ENCODE measurements around the gene NEB. TPM values are rescaled to one million over a fixed set of nuclear protein-coding genes. Genes with fewer than 3 reads are reported as not detected.

NEB gene
- total RNA-seq, 1 donor from 2014 or later: 5.0 TPM

- no peak overlapping the region for H3K4me3 Mint-ChIP-seq
- peaks cover 3% of the 10 kb centered on the region for H3K36me3 Mint-ChIP-seq
- peaks cover 4% of the 10 kb centered on the region for H3K27me3 Mint-ChIP-seq
- TF ChIP-seq CTCF (conservative IDR thresholded peaks at IDR 0.05): no peak
- H3K27ac Mint-ChIP-seq: no peak overlapping the region
- no peak for DNase-seq (ENCODE audit: extremely low spot score, unreplicated experiment)
- peaks cover 7% of the 10 kb centered on the region for H3K4me1 Mint-ChIP-seq (ENCODE audit: unreplicated experiment)
- no peaks in the 10 kb centered on the region for H3K9me3 Mint-ChIP-seq
These were observed 178.2 kb downstream of the NEB start for GRCh38 chr2:151556121-151556520.

GRCh38 chr2:151552287-151552686 lies 182.0 kb downstream of the NEB start:
- peaks cover 3% of the 10 kb centered on the region for H3K36me3 Mint-ChIP-seq
- DNase-seq (ENCODE audit: extremely low spot score, unreplicated experiment): no peak
- H3K4me1 Mint-ChIP-seq (ENCODE audit: unreplicated experiment): peaks cover 7% of the 10 kb centered on the region

DNA sequence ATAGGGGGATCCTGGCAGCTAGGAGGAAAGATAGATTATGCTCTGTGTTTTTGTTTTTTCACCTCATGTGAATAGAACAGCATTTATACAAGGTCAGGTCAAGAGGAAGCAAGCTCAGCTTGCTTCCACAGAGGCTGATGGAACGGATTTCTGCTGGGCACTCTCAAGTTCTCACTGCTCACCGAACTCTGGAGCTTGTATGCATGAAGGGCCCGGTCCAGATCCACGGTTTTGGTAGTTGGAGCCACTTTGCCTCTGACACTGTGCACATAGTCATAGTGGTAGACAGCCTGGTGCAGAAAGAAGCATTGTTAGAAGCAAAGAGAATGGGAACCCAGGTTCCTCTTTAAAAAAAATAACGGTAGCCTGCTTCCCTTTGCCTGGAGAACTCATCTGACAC lies 182.7 kb downstream of the NEB start:
- TF ChIP-seq CTCF (conservative IDR thresholded peaks at IDR 0.05): no peak
- H3K9me3 Mint-ChIP-seq: no peaks in the 10 kb centered on the region
- peaks cover under 1% of the 10 kb centered on the region for H3K27me3 Mint-ChIP-seq
- H3K4me3 Mint-ChIP-seq: no peak overlapping the region
- peaks cover 7% of the 10 kb centered on the region for H3K4me1 Mint-ChIP-seq (ENCODE audit: unreplicated experiment)
- H3K36me3 Mint-ChIP-seq: peaks cover 6% of the 10 kb centered on the region
- H3K27ac Mint-ChIP-seq: no peak overlapping the region
- no peak for DNase-seq (ENCODE audit: extremely low spot score, unreplicated experiment)

More at GRCh38 chr2:151552287-151552686, 182.0 kb downstream of the NEB start:
- Mint-ChIP-seq H3K27me3 (peaks cover 4% of the 10 kb centered on the region), H3K9me3 (no peaks in the 10 kb centered on the region), H3K4me3 (no peak overlapping the region), H3K27ac (no peak overlapping the region)
- no peak for TF ChIP-seq CTCF (conservative IDR thresholded peaks at IDR 0.05)

GRCh38 chr2:151549191-151549590 lies 185.1 kb downstream of the NEB start:
- no peak for TF ChIP-seq CTCF (conservative IDR thresholded peaks at IDR 0.05)
- Mint-ChIP-seq H3K36me3 (peaks cover 6% of the 10 kb centered on the region), H3K27ac (no peak overlapping the region), H3K4me3 (no peak overlapping the region), H3K9me3 (no peaks in the 10 kb centered on the region), H3K4me1 (ENCODE audit: unreplicated experiment) (peaks cover 7% of the 10 kb centered on the region), H3K27me3 (no peaks in the 10 kb centered on the region)
- no peak for DNase-seq (ENCODE audit: extremely low spot score, unreplicated experiment)

- no peak for TF ChIP-seq CTCF (conservative IDR thresholded peaks at IDR 0.05)
These were observed 189.8 kb downstream of the NEB start for GRCh38 chr2:151544449-151544848.

DNA sequence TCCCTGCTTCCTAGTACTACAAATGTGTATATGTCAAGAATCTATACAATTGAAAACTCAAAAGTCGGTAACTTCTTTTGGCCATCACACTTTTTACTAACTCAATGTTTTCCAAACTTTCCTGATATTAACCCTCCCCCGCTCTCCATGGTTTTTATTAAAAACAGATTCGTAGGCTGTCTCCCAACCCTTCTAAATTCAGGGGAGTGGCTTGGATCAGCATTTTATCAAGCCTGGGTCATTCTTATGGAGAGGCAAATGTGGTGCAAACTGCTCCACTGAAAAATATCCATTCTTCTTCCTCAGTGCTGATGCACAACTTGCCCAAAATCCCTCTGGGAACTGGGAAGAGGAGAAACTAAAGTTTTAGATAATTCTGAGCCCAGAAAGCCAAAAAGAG lies 190.4 kb downstream of the NEB start:
- H3K9me3 Mint-ChIP-seq: no peaks in the 10 kb centered on the region
- H3K36me3 Mint-ChIP-seq: peaks cover 3% of the 10 kb centered on the region
- H3K27ac Mint-ChIP-seq: no peak overlapping the region
- no peaks in the 10 kb centered on the region for H3K4me1 Mint-ChIP-seq (ENCODE audit: unreplicated experiment)
- H3K27me3 Mint-ChIP-seq: no peaks in the 10 kb centered on the region
- no peak for DNase-seq (ENCODE audit: extremely low spot score, unreplicated experiment)
- no peak overlapping the region for H3K4me3 Mint-ChIP-seq
- no peak for TF ChIP-seq CTCF (conservative IDR thresholded peaks at IDR 0.05)

More at GRCh38 chr2:151544449-151544848, 189.8 kb downstream of the NEB start:
- H3K9me3 Mint-ChIP-seq: no peaks in the 10 kb centered on the region
- H3K36me3 Mint-ChIP-seq: peaks cover 3% of the 10 kb centered on the region
- no peaks in the 10 kb centered on the region for H3K4me1 Mint-ChIP-seq (ENCODE audit: unreplicated experiment)
- no peak for DNase-seq (ENCODE audit: extremely low spot score, unreplicated experiment)
- no peaks in the 10 kb centered on the region for H3K27me3 Mint-ChIP-seq
- H3K27ac Mint-ChIP-seq: no peak overlapping the region
- H3K4me3 Mint-ChIP-seq: no peak overlapping the region

Measured in type B pancreatic cell (in vitro differentiated cells).